Breast epithelium (tissue), 3 donors: ENCODE measurements around the gene PDCD7.

Experiments
- POLR2A ChIP-seq: fragments of 450-650 bp; IDR thresholded peaks from one replicate; pipeline ENCODE4 v1.6.1; 2016; ENCODE audit warnings: antibody characterized with exemption, mild to moderate bottlenecking, moderate library complexity
- POLR2AphosphoS5 ChIP-seq, 3 donors: sonication (generic); formaldehyde crosslinking; IDR thresholded peaks; one replicate each; pipeline ENCODE4 v1.6.1; 2017; ENCODE audit warnings: antibody characterized with exemption in 3 of 3
- TF ChIP-seq, protein P1 (sequence below), 3 donors: fragments of 450-650 bp; IDR thresholded peaks; one replicate each; pipeline ENCODE4 v1.5.1; 2016 to 2017; ENCODE audit warnings: antibody characterized with exemption in 3 of 3, mild to moderate bottlenecking in 3 of 3, moderate library complexity in 3 of 3

DNA sequence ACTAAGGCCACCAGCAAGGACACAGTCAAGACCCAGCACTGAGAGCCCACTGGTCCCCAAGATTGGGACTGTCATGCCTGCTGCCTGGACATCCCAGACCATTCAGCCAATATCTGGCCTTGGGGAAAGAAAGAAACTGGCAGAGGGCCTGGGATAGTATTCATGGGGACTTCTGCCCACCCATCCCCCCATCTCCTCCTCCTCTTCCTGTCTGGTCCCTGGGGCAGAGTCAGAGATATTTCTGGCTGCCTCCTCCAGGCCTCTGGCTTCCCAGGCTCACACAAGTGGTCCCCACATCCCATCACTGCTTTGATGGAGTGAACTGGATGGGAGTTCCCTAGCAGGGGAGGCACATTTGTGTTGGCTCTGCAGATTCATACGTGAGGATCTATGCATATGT, 61.6 kb downstream of the PDCD7 start:
- TF ChIP-seq POLR2AphosphoS5 (IDR thresholded peaks at IDR 0.05) (no peak), POLR2A (no peak)
- TF ChIP-seq, protein P1, sequence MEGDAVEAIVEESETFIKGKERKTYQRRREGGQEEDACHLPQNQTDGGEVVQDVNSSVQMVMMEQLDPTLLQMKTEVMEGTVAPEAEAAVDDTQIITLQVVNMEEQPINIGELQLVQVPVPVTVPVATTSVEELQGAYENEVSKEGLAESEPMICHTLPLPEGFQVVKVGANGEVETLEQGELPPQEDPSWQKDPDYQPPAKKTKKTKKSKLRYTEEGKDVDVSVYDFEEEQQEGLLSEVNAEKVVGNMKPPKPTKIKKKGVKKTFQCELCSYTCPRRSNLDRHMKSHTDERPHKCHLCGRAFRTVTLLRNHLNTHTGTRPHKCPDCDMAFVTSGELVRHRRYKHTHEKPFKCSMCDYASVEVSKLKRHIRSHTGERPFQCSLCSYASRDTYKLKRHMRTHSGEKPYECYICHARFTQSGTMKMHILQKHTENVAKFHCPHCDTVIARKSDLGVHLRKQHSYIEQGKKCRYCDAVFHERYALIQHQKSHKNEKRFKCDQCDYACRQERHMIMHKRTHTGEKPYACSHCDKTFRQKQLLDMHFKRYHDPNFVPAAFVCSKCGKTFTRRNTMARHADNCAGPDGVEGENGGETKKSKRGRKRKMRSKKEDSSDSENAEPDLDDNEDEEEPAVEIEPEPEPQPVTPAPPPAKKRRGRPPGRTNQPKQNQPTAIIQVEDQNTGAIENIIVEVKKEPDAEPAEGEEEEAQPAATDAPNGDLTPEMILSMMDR (IDR thresholded peaks at IDR 0.05) = no peak
